Measurements from ENCODE around the gene PRPF38B. TPM values are rescaled to one million over a fixed set of nuclear protein-coding genes. Genes with fewer than 3 reads are reported as not detected.
"Not testable (repeated sequence)": the region's sequence is repeated elsewhere in the genome, so short reads cannot be mapped to it uniquely, and the experiment has no call there.

PRPF38B gene
- total and polyA plus RNA-seq, 2 donors from 2014 or later = 15.9 to 37.6 TPM

- H3K4me3 ChIP-seq (ENCODE audit: low read length in 3 of 3) = no peak overlapping the region
- DNase-seq (no peak), FAIRE-seq (no peak)
- H3K27me3 ChIP-seq (ENCODE audit: control insufficient read depth, insufficient read depth, low read length) = no peaks in the 10 kb centered on the region
- no peak for TF ChIP-seq CTCF (IDR thresholded peaks at IDR 0.05; ENCODE audit: borderline replicate concordance, extremely low read depth, insufficient read depth)
- intact Hi-C loops (cut with DNase I) = no loop called here
- H3K36me3 ChIP-seq (ENCODE audit: control insufficient read depth in 2 of 3, insufficient read depth in 3 of 3, low read length in 3 of 3) = no peaks in the 10 kb centered on the region
- no peak overlapping the region for H3K9ac ChIP-seq (ENCODE audit: low read length in 3 of 3)
- H3K27ac ChIP-seq (ENCODE audit: low read depth in 2 of 2, low read length in 2 of 2) = no peak overlapping the region
- H3K4me1 ChIP-seq (ENCODE audit: control insufficient read depth in 2 of 3, insufficient read depth in 2 of 3, low read depth in 1 of 3, low read length in 3 of 3) = no peaks in the 10 kb centered on the region
- no peaks in the 10 kb centered on the region for H3K9me3 ChIP-seq (ENCODE audit: control insufficient read depth in 2 of 3, insufficient read depth in 1 of 3, low read length in 3 of 3)
These were observed 27.0 kb upstream of the PRPF38B start for GRCh38 chr1:108665067-108665466.

GRCh38 chr1:108665771-108666170 is 26.3 kb upstream of the PRPF38B start:
- H3K9ac ChIP-seq (ENCODE audit: low read length in 3 of 3) = no peak overlapping the region
- intact Hi-C loops (cut with DNase I) = no loop called here
- DNase-seq = no peak
- no peak overlapping the region for H3K27ac ChIP-seq (ENCODE audit: low read depth in 2 of 2, low read length in 2 of 2)
- H3K36me3 ChIP-seq (ENCODE audit: control insufficient read depth in 2 of 3, insufficient read depth in 3 of 3, low read length in 3 of 3) = no peaks in the 10 kb centered on the region
- no peaks in the 10 kb centered on the region for H3K9me3 ChIP-seq (ENCODE audit: control insufficient read depth in 2 of 3, insufficient read depth in 1 of 3, low read length in 3 of 3)
- H3K4me1 ChIP-seq (ENCODE audit: control insufficient read depth in 2 of 3, insufficient read depth in 2 of 3, low read depth in 1 of 3, low read length in 3 of 3) = no peaks in the 10 kb centered on the region
- no peak for TF ChIP-seq CTCF (IDR thresholded peaks at IDR 0.05; ENCODE audit: borderline replicate concordance, extremely low read depth, insufficient read depth)
- no peak overlapping the region for H3K4me3 ChIP-seq (ENCODE audit: low read length in 3 of 3)
- no peak for FAIRE-seq
- H3K27me3 ChIP-seq (ENCODE audit: control insufficient read depth, insufficient read depth, low read length) = no peaks in the 10 kb centered on the region

- FAIRE-seq; H3K36me3 ChIP-seq (ENCODE audit: control insufficient read depth in 2 of 3, insufficient read depth in 3 of 3, low read length in 3 of 3); H3K27me3 ChIP-seq (ENCODE audit: control insufficient read depth, insufficient read depth, low read length); intact Hi-C loops (cut with DNase I); H3K27ac ChIP-seq (ENCODE audit: low read depth in 2 of 2, low read length in 2 of 2); DNase-seq; H3K9me3 ChIP-seq (ENCODE audit: control insufficient read depth in 2 of 3, insufficient read depth in 1 of 3, low read length in 3 of 3); H3K9ac ChIP-seq (ENCODE audit: low read length in 3 of 3); H3K4me1 ChIP-seq (ENCODE audit: control insufficient read depth in 2 of 3, insufficient read depth in 2 of 3, low read depth in 1 of 3, low read length in 3 of 3); H3K4me3 ChIP-seq (ENCODE audit: low read length in 3 of 3): not testable (repeated sequence)
These were observed 24.7 kb upstream of the PRPF38B start for GRCh38 chr1:108667422-108667821.

- FAIRE-seq = no peak
These were observed 23.3 kb upstream of the PRPF38B start for GRCh38 chr1:108668777-108669176.

More at GRCh38 chr1:108668777-108669176, 23.3 kb upstream of the PRPF38B start:
- Histone ChIP-seq H3K36me3 (ENCODE audit: control insufficient read depth in 2 of 3, insufficient read depth in 3 of 3, low read length in 3 of 3) (no peaks in the 10 kb centered on the region), H3K27me3 (ENCODE audit: control insufficient read depth, insufficient read depth, low read length) (no peaks in the 10 kb centered on the region), H3K9ac (ENCODE audit: low read length in 3 of 3) (no peak overlapping the region), H3K27ac (ENCODE audit: low read depth in 2 of 2, low read length in 2 of 2) (no peak overlapping the region), H3K4me3 (ENCODE audit: low read length in 3 of 3) (no peak overlapping the region), H3K4me1 (ENCODE audit: control insufficient read depth in 2 of 3, insufficient read depth in 2 of 3, low read depth in 1 of 3, low read length in 3 of 3) (no peaks in the 10 kb centered on the region), H3K9me3 (ENCODE audit: control insufficient read depth in 2 of 3, insufficient read depth in 1 of 3, low read length in 3 of 3) (no peaks in the 10 kb centered on the region)
- intact Hi-C loops (cut with DNase I) = no loop called here
- no peak for TF ChIP-seq CTCF (IDR thresholded peaks at IDR 0.05; ENCODE audit: borderline replicate concordance, extremely low read depth, insufficient read depth)
- no peak for DNase-seq

Data from kidney (tissue), 14 donors.